Hematopoietic multipotent progenitor cell treated with erythropoietin and hydrocortisone succinate and interleukin-3 and kit ligand, for 4 days (in vitro differentiated cells): Measurements from ENCODE around the gene C11orf68.
"Not testable (repeated sequence)": the region's sequence is repeated elsewhere in the genome, so short reads cannot be mapped to it uniquely, and the experiment has no call there.

Experiments
- DNase-seq: peaks from one replicate; pipeline ENCODE4 v3.0.0-alpha.2; 2015

C11orf68 gene

DNA sequence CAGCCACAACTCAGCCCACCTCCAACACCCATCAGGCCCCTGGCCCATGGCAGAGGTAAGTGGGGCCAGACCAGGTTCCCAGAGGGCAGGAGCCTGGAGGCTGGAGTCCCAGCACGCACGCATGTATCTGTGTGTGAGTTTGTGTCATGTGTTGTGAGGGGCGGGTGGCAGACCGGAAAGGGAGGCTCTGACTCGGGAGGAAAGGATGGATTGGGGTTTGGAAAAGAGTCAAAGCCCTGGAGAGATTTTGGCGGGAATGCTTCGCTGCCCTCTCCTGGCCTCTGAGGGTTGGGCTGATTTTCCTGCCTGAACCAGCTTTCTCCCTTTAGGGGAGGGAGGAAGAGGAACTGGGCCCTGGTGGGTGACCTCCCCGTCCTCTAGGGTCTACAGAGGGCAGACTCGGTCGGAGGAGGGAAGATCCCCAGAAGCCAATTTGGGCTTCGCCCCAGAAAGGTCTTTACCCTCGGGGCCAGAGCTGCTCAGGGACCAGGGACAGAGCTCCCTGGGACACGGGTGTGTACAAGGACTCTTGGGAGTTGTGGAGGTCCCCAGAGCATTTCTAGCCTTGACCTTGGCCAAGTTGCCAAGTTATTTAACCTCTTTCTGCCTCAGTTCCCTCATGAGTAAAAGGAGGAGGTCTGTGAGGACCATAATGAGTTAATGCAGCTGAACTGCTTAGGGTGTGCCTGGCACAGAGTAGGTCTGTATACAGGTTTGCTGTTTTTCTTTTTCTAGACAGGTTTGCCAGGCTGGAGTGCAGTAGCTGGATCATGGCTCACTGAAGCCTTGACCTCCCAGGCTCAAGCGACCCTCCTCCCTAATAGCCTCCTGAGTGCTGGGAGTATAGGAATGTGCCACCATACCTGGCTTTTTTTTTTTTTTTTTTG lies 6.9 kb downstream of the C11orf68 start:
- DNase-seq, result peak; percentile 61

DNA sequence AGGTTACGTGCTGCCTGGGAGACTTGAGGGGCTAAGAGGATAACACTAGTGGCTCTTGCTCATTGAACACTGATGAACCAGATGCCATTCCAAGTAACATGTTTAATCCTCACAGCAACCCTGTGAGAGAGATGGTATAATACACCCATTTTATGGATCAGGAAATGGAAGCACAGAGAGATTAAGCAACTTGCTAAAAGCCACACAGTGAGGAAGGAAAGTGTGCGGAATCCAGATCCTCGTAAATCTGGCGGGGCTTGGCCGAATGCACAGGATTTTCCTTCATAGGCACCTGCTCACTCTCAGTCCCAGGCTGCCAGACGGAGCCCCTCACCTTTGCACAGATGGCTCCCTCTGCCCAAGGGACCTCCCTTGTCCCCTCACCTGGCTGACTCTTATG lies 11.0 kb downstream of the C11orf68 start:
- no peak for DNase-seq

DNA sequence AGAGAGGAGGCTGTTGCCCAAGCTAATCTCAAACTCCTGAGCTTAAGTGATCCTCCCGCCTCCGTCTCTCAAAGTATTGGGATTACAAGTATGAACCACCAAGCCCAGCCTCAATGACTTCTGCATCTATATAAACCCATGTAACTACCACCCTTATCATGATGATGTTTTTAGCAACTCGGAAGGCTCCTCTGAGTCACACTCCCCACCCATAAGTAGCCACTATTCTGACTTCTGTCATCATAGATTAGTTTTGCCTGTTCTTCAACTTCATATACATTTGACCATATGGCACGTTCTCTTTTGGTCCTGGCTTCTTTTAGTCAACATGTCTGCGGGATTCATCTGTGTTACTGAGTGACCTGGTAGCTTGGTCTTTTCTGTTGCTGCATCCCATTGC lies 12.3 kb downstream of the C11orf68 start:
- DNase-seq, result peak; percentile 89

DNA sequence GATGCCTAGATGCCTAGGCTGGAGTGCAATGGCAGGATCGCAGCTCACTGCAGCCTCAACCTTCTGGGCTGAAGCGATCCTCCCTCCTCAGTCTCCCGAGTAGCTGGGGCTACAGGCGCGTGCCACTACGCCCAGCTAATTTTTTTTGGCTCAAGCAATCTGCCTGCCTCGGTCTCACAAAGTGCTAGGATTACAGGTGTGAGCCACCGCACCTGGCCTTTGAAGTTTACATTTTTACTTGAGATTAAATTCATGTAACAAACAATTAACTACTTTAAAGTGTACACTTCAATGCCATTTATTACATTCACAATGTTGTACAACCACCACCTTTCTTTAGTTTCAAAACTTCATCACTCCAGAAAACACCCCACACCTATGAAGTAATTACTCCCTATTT lies 15.1 kb downstream of the C11orf68 start:
- no peak for DNase-seq

DNA sequence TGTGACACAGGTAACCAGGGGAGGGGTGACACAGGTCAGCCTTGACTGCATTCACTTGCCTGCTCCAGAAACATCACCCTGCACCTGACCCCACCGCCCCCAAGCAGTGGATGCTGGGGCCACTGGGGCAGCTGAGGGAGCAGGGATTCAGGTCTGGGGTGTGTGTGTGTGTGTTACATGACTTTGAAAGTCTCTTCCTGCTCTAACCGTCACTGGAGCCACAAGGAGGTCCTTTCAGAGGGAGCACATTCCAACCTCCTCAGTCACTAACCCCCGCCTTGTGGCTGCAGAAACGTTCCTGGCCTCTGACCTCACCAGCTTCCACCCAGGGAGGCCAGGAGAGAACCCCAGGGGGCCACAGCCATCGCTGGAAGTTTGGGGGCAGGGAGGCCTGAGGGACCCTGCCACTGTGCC lies 15.8 kb downstream of the C11orf68 start:
- no peak for DNase-seq

DNA sequence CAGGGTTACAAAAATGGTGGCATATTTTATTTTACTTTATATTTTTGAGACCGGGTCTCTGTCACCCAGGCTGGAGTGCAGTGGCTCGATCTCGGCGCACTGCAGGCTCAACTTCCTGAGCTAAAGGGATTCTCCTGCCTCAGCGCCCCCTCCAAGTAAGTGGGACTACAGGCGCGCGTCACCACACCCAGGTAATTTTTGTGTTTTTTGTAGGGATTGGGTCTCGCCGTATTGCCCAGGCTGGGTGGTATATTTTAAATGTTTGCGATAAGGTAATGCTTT lies 18.0 kb downstream of the C11orf68 start:
- no peak for DNase-seq

DNA sequence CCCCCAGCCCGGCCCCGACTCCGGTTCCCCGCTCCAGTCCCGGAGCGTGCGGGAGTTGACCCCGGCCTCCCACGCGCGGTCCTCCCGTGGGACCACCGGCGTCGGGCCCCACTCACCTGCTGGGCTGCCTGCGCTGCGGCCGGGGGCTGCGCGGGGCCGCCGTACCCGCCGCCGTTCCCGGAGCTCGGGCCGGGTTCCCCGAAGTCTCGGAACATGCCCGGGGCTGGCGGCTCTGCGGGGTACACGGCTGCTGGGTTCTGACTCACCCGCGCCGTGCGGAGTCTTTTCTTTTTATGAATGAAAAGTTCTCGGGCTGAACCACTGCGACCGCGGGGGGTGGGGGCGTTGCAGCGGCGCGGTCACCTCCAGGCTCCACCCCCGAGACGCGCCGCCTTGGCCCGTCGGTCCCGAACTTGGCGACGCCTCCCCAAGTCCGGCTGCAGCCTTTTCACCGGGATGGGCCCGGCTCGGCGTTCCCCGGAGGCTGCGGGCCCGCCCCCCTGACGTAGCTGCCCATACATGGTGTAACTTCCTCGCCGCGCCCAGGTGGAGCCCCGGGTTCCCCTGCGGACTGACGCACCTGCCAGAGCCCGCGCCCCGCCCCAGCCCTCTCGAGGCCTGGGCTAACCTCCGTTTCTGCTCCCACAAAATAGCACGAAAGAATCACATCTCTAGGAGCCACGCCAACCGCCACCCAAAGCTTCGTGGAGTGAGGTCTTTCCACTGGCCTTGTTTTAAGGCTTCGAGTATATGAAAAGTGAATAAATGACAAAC lies 18.6 kb downstream of the C11orf68 start, which contains the start of gene FOSL1:
Gene FOSL1 (minus strand): TSS at position 264 of the 774 bp plus-strand sequence. CDS start 49 bp downstream, at position 215.
- DNase-seq, result peak; percentile 95

DNA sequence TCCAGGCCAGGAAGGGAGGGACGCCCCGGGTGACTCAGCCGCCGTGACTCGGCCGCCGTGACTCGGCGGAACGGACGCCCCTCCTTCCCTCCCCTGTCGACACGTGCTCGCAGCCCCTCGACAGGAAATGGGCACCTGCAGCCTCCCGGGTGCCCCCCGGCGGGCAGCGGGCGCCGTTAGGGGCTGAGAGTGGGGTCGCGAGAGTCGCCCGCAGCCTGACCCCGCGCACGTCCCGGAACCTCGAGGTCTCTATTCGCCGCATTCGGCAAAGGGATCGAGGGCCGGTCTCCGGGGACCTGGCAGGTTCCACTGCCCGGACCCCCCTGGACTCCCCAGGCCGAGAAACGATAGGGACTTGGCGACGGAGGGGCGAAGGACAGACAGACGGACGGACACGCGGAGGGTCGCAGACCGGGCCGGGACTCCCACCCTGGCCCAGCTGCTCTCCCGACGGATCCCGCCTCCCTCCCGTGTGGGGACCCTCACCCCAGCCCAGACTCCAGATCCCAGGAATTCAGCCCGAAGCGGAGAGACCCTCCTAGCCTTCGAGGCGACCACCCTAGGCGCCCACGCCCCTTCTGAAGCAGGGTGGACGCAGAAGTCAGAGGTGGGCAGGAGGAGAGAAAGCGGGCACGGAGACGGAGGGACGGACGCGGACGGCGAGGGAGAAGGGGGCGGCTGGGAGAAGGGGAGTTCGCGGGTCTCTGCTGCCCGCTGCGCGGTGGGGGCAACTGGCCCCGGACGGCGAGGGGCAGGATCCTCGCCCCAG lies 19.3 kb downstream of the C11orf68 start:
- peak; percentile 88 for DNase-seq

DNA sequence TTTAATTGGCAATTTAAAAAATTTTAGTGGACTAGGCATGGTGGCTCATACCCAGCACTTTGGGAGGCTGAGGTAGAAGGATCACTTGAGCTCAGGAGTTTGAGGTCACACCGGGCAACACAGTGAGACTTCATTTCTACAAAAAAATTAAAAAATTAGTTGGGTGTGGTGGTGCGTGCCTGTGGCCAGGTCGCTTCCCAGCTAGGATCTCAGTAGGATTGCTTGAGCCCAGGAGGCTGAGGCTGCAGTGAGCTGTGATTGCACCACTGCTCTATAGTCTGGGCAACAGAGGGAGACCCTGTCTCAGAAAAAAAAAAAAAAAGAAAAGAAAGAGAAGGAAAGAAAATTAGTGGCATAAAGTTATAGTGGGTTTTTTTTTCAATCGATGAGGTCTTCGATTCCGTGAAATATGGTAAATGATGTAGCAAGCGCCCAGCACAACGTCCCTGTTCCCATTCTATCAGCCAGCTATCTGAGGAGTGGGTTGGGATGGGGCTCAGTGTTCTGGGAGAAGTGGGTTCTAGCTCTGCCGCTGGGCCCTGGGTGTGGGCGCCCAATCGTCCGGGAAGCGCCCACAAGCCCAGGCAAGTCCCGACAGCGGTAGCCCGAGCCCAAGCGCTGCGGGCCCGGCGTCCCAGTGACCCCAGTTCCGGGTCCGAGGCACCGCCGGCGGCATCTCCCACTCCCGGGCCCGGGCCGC lies 20.1 kb downstream of the C11orf68 start:
- DNase-seq, result no peak

DNA sequence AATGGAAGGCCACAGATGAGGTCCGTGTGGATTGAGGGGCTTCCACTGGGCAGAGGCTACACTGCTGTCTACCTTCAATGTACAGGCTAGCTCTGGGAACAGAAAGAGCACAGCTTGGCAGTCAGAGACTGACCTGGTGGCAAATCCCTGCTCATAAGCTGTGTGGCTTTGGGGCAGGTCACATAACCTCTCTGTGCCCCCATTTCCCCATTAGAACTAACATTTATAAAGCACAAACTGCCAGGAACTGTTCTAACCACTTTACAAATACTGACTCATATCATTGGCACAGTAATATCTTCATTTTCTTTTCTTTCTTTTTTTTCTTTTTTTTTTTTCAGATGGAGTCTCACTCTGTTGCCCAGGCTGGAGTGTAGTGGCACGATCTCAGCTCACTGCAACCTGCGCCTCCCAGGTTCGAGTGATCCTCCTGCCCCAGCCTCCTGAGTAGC lies 21.8 kb downstream of the C11orf68 start:
- no peak for DNase-seq

DNA sequence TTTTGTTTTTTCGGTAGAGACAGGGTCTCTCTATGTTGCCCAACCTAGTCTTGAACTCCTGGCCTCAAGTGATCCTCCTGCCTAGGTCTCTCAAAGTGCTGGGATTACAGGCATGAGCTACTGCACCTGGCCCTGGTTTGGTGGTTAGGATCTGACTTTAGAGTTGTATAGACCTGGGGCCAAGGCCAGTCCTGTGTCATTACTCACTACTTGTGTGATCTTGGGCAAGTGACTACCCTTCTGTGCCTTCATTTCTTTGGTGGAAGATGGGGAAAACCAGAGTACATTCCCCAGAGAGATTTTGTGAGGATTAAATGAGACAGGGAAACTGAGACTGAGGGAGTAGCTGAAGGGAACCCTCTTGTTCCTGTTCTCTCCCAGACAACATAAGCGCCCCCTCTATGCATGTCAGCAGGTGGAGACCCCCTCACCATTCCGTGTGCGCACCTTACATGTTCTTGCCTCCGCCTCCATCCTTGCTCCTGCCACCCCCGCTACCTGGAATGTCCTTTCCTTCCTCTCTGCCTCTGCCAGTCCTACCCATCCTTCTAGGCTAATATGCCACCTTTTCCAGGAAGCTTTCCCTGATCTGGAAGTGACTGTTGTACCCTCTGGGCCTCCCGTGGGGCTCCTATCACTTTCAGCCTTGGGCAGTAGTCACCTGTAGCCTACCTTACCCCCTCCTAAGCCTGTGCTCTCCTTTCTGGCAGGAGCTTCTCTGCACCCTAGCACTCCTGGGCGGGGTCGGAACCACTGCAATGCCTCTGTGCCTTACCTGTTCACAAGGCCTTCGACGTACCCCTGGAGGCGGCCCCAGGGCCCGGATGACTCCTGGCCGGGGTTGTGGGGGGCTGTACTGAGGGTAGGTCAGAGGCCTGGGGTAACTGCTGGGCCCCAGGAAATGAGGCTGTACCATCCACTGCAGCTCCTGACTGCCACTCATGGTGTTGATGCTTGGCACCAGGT lies 22.5 kb downstream of the C11orf68 start:
- no peak for DNase-seq

DNA sequence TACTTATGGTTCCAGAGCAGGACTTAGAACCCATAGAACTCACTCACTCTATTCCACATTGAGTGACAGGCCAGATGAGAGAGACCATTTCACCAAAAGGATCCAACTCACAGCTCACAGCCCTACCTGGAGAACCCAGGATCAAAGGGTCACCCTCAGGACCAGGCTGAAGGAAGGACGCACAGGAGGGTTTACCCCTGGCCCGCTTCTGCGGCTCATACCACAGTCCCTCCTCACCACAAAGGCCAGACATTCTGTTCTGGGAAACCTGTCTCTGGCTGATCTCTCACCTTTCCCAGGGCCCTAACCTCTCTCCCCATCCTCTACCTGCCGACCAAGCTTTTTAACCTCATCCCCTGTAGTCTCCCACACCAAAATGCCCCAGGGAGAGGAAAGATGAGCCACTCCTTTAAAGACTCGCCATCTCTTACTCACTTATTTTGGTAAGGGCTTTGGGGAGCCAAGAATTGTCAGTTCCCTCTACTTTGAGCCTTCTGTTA lies 23.3 kb downstream of the C11orf68 start:
- no peak for DNase-seq

DNA sequence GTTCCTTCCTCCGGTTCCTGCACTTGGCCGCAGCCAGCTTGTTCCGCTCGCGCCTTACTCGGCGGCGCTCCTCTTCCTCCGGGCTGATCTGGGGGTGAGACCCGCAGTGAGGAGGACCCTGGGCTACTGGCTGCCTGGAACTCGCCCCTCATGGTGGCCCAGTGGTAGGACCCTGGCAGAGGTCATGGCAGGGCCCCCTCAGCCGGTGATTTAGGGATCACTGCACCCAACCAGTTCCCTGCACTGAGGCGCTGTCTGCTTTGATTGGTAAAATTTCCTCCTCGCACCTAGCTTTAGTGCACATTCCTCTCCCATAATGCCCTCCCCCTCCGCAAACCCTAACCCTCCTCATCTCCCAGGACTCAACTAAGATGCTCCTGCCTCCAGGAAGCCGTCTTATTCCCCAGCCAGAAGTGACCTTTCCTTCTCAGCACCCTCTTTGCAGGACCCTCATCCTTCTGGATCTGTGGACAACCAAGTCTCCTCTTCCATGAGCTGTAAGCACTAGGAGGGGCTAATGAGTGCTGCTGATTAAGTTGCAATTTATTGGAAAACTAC lies 24.7 kb downstream of the C11orf68 start:
- peak; percentile 69 for DNase-seq

DNA sequence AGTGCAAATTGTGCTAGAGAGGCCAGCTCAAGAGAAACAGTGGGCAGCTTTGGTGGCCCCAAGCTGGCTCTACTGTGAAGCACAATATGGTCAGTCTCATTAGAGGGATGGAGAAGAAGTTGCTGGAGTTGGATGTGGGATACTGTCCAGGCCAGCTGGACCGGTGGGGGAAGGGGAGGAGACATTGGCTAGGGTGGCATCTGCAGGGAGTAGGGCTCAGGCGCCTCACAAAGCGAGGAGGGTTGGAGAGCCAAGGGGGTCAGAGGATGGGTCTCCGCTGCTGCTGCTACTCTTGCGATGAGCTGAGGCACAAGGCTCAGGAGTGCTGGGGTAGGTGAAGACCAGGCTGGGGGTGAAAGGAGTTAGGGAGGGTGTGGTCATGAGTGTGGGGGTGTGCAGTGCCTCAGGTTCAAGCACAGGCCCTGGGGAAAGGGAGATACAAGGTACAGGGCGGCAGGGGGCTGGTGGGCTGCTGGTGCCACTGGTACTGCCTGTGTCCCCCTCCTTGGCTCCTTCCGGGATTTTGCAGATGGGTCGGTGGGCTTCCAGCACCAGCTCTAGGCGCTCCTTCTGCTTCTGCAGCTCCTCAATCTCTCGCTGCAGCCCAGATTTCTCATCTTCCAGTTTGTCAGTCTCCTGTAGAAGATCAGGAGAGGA lies 26.1 kb downstream of the C11orf68 start:
- no peak for DNase-seq

DNA sequence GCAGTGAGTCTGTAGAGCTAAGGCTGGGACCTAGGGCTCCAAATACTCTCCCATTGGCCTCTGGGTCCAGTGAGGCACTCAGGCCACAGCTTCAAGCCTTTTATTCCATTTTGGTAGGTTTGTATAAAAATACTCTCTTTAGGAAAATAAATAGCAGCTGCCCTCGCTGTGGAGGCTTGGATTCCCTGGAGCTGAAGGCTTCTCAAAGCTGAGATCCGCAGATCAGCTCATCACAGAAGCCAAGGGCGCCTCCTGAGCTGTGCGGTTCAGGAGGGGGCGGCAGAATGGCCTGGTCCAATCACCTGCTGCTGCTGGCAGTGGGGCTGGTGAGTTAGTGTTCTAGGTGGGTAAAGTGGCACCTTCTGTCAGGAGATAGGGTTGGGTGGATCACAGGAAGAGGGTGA lies 26.7 kb downstream of the C11orf68 start:
- not testable (repeated sequence) for DNase-seq

DNA sequence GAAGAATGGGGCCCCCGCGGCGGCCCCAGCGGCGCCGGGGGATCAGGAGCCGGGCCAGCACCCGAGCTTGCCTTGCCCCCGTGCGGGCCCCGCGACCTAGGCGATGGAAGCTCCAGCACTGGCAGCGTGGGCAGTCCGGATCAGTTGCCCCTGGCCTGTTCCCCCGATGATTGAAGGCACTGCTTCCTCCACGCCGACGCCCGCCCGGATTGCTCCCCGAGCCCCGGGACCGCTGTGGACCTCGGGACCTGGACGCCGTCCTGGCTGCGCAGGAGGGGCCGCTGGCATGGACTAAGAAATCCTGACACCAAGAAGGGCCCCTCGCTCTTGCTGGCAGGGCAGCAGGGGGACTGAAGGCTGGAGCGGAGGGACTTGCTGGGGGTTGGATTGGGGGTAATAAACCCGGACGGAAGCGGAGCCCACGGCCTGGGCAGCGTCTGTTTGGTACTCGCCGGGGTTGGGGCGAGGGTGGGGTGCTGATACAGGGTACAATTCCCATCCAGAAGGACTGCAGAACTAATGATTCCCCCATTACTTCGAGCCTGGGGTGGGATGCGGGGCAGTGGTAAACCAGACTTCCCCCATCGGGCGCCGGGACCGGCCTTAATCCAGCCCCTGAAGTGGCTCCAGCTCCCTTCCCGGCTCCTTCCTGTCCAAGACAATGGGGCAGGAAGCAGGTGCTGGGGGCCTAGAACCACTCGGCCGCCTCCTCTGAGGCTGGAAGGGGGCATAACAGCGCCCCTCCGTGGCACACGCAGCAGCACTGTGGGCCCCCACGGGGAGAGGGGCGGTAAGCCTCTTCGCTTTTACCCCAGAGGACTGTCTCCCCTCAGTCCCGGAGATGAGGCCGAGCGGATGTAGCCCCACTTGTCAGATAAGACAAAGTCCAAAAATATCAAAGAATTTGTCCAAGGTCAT lies 27.4 kb downstream of the C11orf68 start:
- peak; percentile 77 for DNase-seq

DNA sequence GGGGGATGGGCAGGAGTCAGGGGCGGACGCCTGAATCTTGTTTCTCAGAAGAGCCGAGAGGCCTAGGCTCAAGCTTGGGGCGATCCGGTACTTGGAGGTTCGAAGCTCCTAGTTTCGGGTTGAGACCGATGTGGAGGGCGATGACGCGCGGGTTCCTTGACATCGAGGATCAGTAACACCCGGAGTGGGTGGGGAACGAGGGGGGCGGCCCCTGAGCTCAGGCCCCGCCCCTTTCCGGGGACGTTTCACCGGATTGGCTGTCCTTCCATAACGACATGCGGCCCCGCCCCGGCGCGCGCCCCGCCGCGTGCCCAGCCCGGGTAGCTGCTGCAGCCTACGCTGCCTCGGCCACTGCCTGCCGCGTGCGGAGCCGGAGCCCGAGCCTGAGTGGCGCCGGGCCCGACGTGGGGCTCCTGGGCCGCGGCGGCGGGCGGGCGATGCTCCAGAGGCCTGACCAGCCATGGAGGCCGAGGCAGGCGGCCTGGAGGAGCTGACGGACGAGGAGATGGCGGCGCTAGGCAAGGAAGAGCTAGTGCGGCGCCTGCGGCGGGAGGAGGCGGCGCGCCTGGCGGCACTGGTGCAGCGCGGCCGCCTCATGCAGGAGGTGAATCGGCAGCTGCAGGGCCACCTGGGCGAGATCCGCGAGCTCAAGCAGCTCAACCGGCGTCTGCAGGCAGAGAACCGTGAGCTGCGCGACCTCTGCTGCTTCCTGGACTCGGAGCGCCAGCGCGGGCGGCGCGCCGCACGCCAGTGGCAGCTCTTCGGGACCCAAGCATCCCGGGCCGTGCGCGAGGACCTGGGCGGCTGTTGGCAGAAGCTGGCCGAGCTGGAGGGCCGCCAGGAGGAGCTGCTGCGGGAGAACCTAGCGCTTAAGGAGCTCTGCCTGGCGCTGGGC lies 28.3 kb downstream of the C11orf68 start, which contains the start of gene CCDC85B:
Gene CCDC85B (plus strand): TSS at position 350 of the 895 bp plus-strand sequence. CDS start 111 bp downstream, at position 461.
- DNase-seq, result peak; percentile 98
